Left ventricle myocardium inferior (tissue), 1 donor: ENCODE results near the gene IL17RA. TPM values are rescaled to one million over a fixed set of nuclear protein-coding genes. Genes with fewer than 3 reads are reported as not detected.

Source experiments
- DNase-seq: peaks from one replicate; pipeline ENCODE4 v3.0.0-alpha.2; 2020
- H3K27ac ChIP-seq: fragments of 200-600 bp; replicated peaks from 2 replicates; pipeline ENCODE4 v1.8.0; 2021
- H3K27me3 ChIP-seq: fragments of 200-600 bp; 2 replicates; pipeline ENCODE4 v1.8.0; 2021; ENCODE audit warnings: low read depth
- H3K36me3 ChIP-seq: fragments of 200-600 bp; 2 replicates; pipeline ENCODE4 v1.8.0; 2021
- H3K4me1 ChIP-seq: fragments of 200-600 bp; 2 replicates; pipeline ENCODE4 v1.8.0; 2021
- H3K4me3 ChIP-seq: fragments of 200-600 bp; 2 replicates; pipeline ENCODE4 v1.8.0; 2021; ENCODE audit warnings: mild to moderate bottlenecking, moderate library complexity
- H3K9me3 ChIP-seq: fragments of 200-600 bp; replicated peaks from 2 replicates; pipeline ENCODE4 v1.8.0; 2021
- intact Hi-C: fragments of 100-400 bp; cut with micrococcal nuclease; formaldehyde crosslinking; loops from one replicate; pipeline ENCODE4 v1.11.0; 2022
- total RNA-seq: library from RNA; stranded (reverse); fragmentation: NEBNext Ultra II Directional; extraction: Animal tissue kit (Norgen Biotek cat#: 25700); gene quantifications from one replicate; pipeline ENCODE4 v1.2.1, GENCODE V29; 2021
- TF ChIP-seq, protein P1 (sequence below): fragments of 200-600 bp; IDR thresholded peaks from 2 replicates; pipeline ENCODE4 v1.8.0; 2021; ENCODE audit warnings: antibody characterized with exemption, mild to moderate bottlenecking, borderline replicate concordance
- donor health status: DM: no; HTN: yes; CAD: no; lungs with severe emphysema.

The IL17RA gene
- total RNA-seq, 1 donor from 2014 or later, result 7.6 TPM

GRCh38 chr22:17155941-17156340 is 71.1 kb downstream of the IL17RA start:
- Histone ChIP-seq H3K36me3 (no peaks in the 10 kb centered on the region), H3K27ac (no peak overlapping the region), H3K4me1 (peaks cover 75% of the 10 kb centered on the region), H3K27me3 (no peaks in the 10 kb centered on the region), H3K4me3 (no peak overlapping the region), H3K9me3 (no peaks in the 10 kb centered on the region)
- DNase-seq, result no peak
- intact Hi-C loops, result no loop called here
- TF ChIP-seq, protein P1, sequence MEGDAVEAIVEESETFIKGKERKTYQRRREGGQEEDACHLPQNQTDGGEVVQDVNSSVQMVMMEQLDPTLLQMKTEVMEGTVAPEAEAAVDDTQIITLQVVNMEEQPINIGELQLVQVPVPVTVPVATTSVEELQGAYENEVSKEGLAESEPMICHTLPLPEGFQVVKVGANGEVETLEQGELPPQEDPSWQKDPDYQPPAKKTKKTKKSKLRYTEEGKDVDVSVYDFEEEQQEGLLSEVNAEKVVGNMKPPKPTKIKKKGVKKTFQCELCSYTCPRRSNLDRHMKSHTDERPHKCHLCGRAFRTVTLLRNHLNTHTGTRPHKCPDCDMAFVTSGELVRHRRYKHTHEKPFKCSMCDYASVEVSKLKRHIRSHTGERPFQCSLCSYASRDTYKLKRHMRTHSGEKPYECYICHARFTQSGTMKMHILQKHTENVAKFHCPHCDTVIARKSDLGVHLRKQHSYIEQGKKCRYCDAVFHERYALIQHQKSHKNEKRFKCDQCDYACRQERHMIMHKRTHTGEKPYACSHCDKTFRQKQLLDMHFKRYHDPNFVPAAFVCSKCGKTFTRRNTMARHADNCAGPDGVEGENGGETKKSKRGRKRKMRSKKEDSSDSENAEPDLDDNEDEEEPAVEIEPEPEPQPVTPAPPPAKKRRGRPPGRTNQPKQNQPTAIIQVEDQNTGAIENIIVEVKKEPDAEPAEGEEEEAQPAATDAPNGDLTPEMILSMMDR, result no peak

- TF ChIP-seq, protein P1, result no peak
- peak overlapping the region; percentile 97 for H3K27ac ChIP-seq
- H3K9me3 ChIP-seq, result no peaks in the 10 kb centered on the region
- DNase-seq, result no peak
- peaks cover 59% of the 10 kb centered on the region for H3K4me1 ChIP-seq
- no peaks in the 10 kb centered on the region for H3K27me3 ChIP-seq
- no peaks in the 10 kb centered on the region for H3K36me3 ChIP-seq
- intact Hi-C loops, result no loop called here
- H3K4me3 ChIP-seq, result peak overlapping the region; percentile 89
Observed at GRCh38 chr22:17157714-17158113, 72.9 kb downstream of the IL17RA start.

DNA sequence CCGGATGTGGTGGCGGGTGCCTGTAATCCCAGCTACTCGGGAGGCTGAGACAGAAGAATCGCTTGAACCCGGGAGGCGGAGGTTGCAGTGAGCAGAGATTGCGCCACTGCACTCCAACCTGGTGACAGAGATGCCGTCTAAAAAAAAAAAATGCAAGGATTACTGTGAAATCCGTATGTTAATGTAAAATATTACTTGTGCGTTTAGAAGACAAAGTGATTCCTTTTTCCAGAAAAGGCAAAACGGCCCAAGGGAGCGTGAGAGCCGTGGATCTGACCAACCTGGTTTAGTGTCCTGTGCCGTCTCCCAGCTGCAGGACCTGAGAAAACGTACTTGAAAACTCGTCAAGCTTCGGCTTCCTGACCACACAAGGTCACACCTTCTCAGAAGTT is 73.4 kb downstream of the IL17RA start:
- no peaks in the 10 kb centered on the region for H3K27me3 ChIP-seq
- DNase-seq, result no peak
- H3K4me1 ChIP-seq, result peaks cover 55% of the 10 kb centered on the region
- intact Hi-C loops, result no loop called here
- TF ChIP-seq, protein P1, result no peak
- H3K27ac ChIP-seq, result peak overlapping the region; percentile 97
- no peaks in the 10 kb centered on the region for H3K36me3 ChIP-seq
- H3K4me3 ChIP-seq, result peak overlapping the region; percentile 89
- H3K9me3 ChIP-seq, result no peaks in the 10 kb centered on the region

DNA sequence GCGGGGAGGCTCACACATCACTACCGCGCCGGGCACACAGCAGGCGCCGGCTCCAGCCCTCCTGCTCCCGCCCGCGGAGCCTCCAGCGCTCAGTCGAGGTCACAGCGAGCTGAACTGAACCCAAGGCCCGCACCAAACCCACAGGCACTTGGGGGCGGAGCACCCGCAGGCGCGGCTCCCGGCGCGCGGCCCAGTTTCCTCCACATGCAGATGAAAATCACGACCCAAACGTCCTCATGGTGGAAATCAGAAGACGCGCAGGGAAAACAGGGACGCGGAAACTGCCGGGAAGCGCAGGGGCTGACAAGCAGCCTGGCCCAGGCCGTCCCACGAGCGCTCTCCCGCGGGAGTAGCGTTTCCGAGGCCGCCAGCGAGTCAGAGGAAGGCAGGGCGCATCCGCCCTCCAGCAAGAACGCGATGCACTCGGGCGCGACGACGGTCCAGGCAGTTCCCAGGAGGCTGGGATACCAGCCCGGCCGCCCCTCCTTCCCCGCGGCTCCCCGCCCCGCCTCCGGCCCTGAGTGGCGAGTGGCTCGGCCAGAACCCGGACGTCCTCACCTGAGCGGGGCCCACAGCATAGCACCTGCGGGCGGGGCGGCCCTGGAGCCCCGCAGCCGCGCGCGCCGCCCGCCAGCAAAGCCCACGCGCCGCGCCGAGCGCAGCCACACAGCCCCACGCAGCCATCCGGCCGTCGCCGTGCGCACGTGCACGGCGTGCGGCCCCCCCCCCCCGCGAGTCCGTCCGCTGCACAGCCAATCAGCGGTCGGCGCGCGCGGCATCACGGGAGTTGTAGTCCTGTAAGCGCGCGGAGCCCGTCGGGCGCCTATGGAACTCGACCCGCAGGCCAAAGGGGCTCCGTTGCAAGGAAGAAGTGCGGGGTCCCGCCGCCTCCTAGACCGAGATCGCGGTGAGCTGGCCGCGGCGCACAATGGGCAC is 74.0 kb downstream of the IL17RA start, which contains the start of gene HDHD5:
HDHD5 (minus strand) TSS at position 710 of the 936 bp plus-strand sequence; CDS start at position 684, 26 bp downstream.
- Histone ChIP-seq H3K4me3 (peak within 1 kb of the TSS; percentile 89), H3K4me1 (peaks cover 48% of the 10 kb centered on the region), H3K27me3 (no peaks in the 10 kb centered on the region), H3K36me3 (no peaks in the 10 kb centered on the region), H3K9me3 (no peaks in the 10 kb centered on the region), H3K27ac (peak within 1 kb of the TSS; percentile 97)
- peak; percentile 94 for DNase-seq
- intact Hi-C loops, result no loop called here
- TF ChIP-seq, protein P1, result no peak

- DNase-seq, result peak; percentile 43
Observed at GRCh38 chr22:17159504-17159951, 74.7 kb downstream of the IL17RA start.

More at GRCh38 chr22:17159504-17159951, 74.7 kb downstream of the IL17RA start:
- TF ChIP-seq, protein P1, result no peak
- intact Hi-C loops, result no loop called here
- no peaks in the 10 kb centered on the region for H3K9me3 ChIP-seq
- no peaks in the 10 kb centered on the region for H3K36me3 ChIP-seq
- no peaks in the 10 kb centered on the region for H3K27me3 ChIP-seq
- peak overlapping the region; percentile 89 for H3K4me3 ChIP-seq
- peaks cover 48% of the 10 kb centered on the region for H3K4me1 ChIP-seq
- peak overlapping the region; percentile 97 for H3K27ac ChIP-seq
